GM21447 (cell line): ENCODE measurements around the gene VSIG10L2.
A peak's percentile ranks its signal among the peaks of the same experiment; 100 is the strongest.
"Not testable (repeated sequence)": the region's sequence is repeated elsewhere in the genome, so short reads cannot be mapped to it uniquely, and the experiment has no call there.

Source experiments
- ATAC-seq: cut with Tn5 transposase; IDR thresholded peaks from one replicate; pipeline ENCODE4 v1.9.1; 2021; ENCODE audit not compliant: unreplicated experiment

The VSIG10L2 gene

DNA sequence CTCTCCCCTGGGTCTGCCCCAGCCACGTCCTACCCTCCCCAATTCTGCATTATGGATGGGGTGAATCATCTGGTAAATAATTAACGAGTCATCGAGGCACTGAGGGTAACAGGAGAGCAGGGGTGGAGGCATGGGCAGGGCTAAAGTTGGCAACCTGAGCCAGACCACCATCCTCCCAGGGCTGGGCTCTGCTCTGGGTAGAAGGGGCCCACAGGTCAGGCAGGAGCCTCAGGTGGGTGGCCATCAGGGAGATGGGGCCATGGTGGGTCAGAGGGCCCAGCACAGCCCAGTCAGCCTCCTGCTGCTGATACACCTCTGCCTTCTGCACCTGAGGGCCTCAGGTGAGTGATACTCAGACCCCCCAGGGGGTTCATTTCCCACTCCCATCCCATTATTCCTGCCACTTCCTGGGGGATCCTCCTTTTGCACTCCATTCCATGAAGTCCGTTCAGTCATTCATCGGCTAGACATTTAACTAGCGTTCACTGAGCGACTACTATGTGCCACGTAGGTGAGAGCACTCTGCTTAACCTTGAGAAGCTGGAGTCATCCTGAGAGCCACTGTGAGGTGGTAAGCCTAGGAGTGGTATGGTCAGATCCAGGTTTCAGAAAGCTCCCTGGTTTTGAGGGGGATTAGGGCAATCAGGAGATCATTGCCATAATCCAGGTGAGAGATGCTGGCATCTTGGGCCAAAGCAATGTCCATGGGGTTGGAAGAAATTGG, at the start of gene VSIG10L2:
Gene VSIG10L2 (plus strand): TSS at position 248 of the 724 bp plus-strand sequence. CDS start 12 bp downstream, at position 260.
- no peak for ATAC-seq

- no peak for ATAC-seq
Observed at GRCh38 chr11:125901872-125902271, 44.0 kb upstream of the VSIG10L2 start.

GRCh38 chr11:125902277-125902926, 43.4 kb upstream of the VSIG10L2 start:
- no peak for ATAC-seq

- peak; percentile 97 for ATAC-seq
Observed at GRCh38 chr11:125902927-125903710, 42.7 kb upstream of the VSIG10L2 start, which contains the start of gene PUS3. Gene PUS3 (minus strand): TSS chr11:125903206. CDS start chr11:125896284, 6,922 bp downstream.

DNA sequence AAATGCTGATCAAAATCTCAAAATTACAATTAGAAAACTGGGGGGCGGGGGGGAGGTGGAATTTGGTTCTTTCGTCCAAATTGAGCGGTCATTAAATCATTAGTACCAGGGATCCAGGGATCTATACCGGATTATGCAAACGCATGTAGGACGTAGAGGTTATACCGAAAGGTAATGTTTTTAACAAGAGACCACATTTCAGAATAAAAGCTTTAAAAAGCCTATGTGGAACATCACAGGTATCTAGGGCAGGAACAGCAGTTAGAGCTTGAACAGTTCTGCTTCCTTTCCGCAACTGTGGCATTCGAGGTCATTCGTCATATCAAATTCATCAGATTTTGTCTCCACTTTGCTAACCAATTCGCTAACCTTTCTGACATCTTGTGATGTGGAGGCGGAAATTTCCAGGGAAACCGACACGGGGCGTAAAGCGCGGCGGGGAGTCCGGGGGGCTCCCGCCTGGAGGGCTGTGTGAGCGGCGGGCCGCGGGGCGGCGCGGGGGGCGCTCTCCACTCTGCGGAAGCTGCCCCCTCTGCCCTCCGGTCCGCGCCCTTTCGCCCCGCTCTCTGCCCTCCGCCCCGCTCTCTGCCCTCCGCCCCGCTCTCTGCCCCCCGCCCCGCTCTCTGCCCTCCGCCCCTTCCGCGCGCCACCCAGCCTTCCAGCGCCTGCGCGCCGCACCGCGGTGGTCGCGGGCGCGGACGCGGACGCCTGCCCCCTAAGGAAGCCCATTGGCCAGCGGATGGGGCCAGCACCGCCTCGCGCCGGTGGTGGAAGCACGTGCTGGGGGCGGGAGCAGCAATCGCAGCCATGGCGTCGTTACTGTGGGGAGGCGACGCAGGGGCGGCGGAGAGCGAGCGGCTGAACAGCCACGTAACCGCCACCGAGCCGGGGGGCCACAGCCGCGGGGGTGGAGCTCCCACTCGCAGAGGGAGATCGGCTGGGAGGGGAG, 41.9 kb upstream of the VSIG10L2 start, which contains the start of gene DDX25:
Gene DDX25 (plus strand): TSS at position 798 of the 949 bp plus-strand sequence. CDS start 10 bp downstream, at position 808.
- no peak for ATAC-seq

GRCh38 chr11:125904678-125905077, 41.2 kb upstream of the VSIG10L2 start:
- ATAC-seq: no peak

GRCh38 chr11:125910226-125910849, 35.5 kb upstream of the VSIG10L2 start:
- ATAC-seq: no peak

- ATAC-seq: not testable (repeated sequence)
Observed at GRCh38 chr11:125914601-125915000, 31.2 kb upstream of the VSIG10L2 start.

DNA sequence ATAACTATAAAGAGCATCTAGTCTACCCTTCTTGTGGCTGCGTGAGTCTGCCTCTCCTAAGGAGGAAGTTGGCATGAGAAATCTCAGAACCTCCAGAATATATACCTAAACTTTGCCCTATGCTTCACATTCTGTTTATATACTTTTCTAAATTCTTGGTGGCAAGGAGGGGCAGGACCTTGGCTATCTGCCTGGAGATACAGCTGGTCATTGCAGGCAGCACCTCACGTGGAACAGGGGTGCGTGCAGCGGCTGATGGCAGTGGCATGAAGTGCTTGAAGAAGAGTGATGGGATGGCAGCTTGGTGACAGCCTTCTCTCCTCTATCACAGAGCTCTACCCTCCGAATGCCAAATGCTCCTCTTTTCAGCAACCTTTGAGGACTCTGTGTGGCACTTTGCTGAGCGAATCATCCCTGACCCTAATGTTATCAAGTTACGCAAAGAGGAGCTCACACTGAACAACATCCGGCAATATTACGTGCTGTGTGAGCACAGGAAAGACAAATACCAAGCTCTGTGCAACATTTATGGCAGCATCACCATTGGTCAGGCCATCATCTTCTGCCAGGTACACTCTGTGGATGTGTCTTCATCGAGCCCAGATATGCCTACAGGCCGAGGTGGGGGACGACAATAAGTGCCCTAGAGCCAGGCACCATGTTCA, 29.0 kb upstream of the VSIG10L2 start:
- ATAC-seq: no peak

- no peak for ATAC-seq
Observed at GRCh38 chr11:125918140-125918840, 27.6 kb upstream of the VSIG10L2 start.

DNA sequence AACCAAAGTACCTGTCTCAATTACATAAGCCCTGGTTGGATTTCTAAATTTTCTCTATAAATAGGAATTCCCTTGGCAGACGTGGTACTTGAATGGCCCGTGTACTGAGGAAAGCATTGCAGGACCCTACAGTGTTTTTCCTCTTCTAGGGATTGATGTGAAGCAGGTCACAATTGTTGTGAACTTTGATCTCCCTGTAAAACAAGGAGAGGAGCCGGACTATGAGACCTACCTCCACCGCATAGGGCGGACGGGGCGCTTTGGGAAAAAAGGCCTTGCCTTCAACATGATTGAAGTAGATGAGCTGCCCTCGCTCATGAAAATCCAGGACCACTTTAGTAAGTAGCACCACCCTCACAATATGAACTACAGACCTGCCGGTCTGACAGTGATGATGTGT, 24.8 kb upstream of the VSIG10L2 start:
- no peak for ATAC-seq

DNA sequence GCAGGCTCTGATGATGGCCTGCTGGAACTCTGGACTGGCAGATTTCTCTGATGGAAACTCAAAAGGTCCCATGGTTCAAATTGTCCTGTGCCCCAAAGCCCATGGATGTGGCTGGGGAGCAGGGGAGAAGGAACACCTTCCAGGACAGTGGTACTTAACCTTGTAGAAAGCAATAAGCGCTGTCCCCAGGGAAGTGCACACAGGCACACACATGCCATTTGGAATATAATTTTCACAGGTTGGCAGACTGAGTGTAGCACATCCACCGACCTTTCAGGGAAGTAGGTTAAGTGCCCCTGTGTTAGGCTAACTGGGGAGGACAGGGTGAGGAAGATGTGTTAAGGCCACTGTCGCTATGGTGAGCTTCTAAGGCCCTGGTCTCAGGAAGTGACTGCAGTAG, 23.7 kb upstream of the VSIG10L2 start:
- ATAC-seq: no peak

- ATAC-seq: peak; percentile 48
Observed at GRCh38 chr11:125923012-125923579, 22.7 kb upstream of the VSIG10L2 start.

- no peak for ATAC-seq
Observed at GRCh38 chr11:125923633-125924032, 22.2 kb upstream of the VSIG10L2 start.

DNA sequence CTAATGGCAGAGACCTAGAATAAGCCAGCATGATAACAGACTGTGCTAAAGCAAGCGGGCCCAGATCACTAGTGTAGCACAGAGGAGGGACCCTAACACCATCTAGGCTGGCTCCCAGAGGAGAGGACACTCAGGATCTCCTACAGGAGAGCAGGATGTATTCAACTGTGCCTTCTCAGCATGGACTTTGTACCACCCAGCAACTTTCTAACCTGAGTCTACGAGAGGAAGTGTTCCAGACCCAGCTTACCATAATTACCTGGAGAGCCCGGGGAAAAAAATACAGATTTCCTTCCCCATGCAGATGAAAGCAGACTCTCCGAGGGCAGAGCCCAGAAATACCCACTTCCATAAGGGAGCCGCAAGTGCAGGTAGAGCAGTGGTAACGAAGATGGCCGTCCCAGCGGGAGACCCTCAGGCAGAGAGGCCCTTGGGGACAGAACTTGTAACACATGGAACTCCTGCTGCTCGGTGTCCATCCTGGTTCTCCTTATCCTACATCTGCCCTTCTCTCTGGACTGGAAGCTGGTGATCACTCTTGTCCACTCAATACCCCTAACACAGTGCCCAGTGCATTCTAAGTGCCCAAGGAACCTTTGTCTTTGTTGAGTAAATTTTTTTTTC, 21.3 kb upstream of the VSIG10L2 start:
- ATAC-seq: no peak

GRCh38 chr11:125925247-125925740, 20.6 kb upstream of the VSIG10L2 start:
- ATAC-seq: no peak

DNA sequence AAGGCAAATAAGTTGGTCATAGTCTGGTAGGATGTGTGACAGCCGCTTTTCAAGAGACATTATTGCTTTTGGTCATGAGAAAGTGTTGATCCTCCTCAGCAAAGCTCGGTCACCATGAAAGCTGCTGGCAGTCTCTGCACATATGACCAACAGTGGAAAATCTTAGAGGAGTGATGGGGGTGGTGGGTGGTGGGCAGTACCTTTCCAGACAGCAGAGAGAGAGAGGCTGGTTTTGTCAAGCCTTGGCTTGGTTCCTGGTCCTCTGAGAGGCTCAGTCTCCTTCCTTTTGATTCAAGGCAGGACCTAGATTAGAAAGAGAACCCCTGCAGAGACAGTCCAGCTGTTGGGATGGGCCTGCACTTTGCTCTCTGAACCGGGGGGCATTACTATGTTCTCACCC, 20.0 kb upstream of the VSIG10L2 start:
- no peak for ATAC-seq

- ATAC-seq: no peak
Observed at GRCh38 chr11:125926682-125927081, 19.2 kb upstream of the VSIG10L2 start.
